Measurements from ENCODE around the gene LDB1. TPM values are rescaled to one million over a fixed set of nuclear protein-coding genes. Genes with fewer than 3 reads are reported as not detected.
A peak's percentile ranks its signal among the peaks of the same experiment; 100 is the strongest.

LDB1 gene
- total and polyA plus RNA-seq, 2 of the 13 experiments (the other 11 are each of a cell fraction or from before 2014, with no cell fraction given): 17.2 to 45.5 TPM

DNA sequence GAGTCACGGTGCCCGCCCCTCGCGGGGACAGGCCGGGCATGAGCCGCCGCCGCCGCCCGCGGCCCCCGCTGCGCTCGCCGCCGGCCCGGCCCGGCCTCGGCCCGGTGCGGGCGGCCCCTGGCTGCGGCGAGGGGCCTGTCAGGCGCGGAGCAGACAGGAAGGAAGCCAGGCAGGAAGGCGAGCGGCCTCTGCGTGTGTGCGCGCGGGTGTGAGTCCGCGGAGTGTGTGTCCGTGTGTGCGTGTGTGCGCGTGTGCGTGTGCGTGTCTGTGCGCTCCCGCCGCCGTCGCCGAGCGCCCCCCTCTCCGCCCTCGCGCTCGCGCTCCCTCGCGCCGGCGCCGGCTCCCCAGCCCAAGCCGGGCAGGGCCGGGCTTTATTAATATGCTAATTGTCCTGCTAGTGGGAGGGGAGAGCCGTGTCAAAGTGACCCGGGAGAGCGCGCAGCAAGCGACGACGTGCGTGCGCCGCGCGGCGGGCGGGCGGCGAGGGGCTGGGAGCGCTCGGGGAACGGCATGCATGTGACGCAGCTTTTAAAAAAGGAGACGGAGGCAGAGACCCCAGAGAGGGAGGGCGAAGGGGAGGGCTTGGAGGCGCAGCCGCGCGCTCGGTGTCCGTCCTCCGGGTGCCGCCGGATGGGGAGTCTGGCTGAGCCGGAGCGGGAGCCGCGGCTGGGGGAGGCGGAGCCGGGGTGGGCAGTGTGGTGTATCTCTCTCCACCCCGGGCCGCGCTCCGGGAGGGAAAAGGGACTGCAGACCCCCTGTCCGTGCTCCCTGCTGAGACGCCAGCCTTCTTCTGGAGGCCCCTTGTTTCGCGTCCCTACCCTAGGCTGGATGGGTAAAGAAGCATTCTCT is at the start of gene LDB1 (continued):
- TF ChIP-seq, protein P1, sequence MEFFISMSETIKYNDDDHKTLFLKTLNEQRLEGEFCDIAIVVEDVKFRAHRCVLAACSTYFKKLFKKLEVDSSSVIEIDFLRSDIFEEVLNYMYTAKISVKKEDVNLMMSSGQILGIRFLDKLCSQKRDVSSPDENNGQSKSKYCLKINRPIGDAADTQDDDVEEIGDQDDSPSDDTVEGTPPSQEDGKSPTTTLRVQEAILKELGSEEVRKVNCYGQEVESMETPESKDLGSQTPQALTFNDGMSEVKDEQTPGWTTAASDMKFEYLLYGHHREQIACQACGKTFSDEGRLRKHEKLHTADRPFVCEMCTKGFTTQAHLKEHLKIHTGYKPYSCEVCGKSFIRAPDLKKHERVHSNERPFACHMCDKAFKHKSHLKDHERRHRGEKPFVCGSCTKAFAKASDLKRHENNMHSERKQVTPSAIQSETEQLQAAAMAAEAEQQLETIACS (CRISPR knock-in tag; IDR thresholded peaks at IDR 0.05): peak; percentile 56
- TF ChIP-seq ZNF569 (CRISPR knock-in tag; IDR thresholded peaks at IDR 0.05; ENCODE audit: borderline replicate concordance) (no peak), ZKSCAN8 (CRISPR knock-in tag; IDR thresholded peaks at IDR 0.05; ENCODE audit: borderline replicate concordance) (no peak), CHD4 (IDR thresholded peaks at IDR 0.05; ENCODE audit: borderline replicate concordance, low read length) (no peak), TRIM24 (CRISPR knock-in tag; IDR thresholded peaks at IDR 0.05) (no peak), FOXP1 (IDR thresholded peaks at IDR 0.05) (no peak), FOXP1 (CRISPR knock-in tag; IDR thresholded peaks at IDR 0.05) (no peak), NPAS2 (CRISPR knock-in tag; IDR thresholded peaks at IDR 0.05; ENCODE audit: borderline replicate concordance) (no peak), HINFP (CRISPR knock-in tag; IDR thresholded peaks at IDR 0.05; ENCODE audit: low read depth) (no peak), ZNF232 (CRISPR knock-in tag; IDR thresholded peaks at IDR 0.05; ENCODE audit: borderline replicate concordance) (no peak), MEIS1 (CRISPR knock-in tag; IDR thresholded peaks at IDR 0.05; ENCODE audit: borderline replicate concordance) (peak; percentile 5; the same call in 1 of the 2 replicates), ELK4 (CRISPR knock-in tag; IDR thresholded peaks at IDR 0.05; ENCODE audit: borderline replicate concordance) (no peak), ARID2 (CRISPR knock-in tag; IDR thresholded peaks at IDR 0.05; ENCODE audit: borderline replicate concordance) (0 out of 2 replicates have a peak, but pooled peaks have one; percentile 53), HOXA9 (CRISPR knock-in tag; IDR thresholded peaks at IDR 0.05; ENCODE audit: borderline replicate concordance) (no peak), TEF (CRISPR knock-in tag; IDR thresholded peaks at IDR 0.05) (no peak), SNAPC2 (CRISPR knock-in tag; IDR thresholded peaks at IDR 0.05) (peak; percentile 84; the same call in 1 of the 2 replicates), ZNF350 (CRISPR knock-in tag; IDR thresholded peaks at IDR 0.05; ENCODE audit: borderline replicate concordance, low read depth) (no peak), SSRP1 (CRISPR knock-in tag; IDR thresholded peaks at IDR 0.05) (no peak), ZSCAN25 (CRISPR knock-in tag; IDR thresholded peaks at IDR 0.05) (0 out of 2 replicates have a peak, but pooled peaks have one; percentile 32)
- TF ChIP-seq, protein P2, sequence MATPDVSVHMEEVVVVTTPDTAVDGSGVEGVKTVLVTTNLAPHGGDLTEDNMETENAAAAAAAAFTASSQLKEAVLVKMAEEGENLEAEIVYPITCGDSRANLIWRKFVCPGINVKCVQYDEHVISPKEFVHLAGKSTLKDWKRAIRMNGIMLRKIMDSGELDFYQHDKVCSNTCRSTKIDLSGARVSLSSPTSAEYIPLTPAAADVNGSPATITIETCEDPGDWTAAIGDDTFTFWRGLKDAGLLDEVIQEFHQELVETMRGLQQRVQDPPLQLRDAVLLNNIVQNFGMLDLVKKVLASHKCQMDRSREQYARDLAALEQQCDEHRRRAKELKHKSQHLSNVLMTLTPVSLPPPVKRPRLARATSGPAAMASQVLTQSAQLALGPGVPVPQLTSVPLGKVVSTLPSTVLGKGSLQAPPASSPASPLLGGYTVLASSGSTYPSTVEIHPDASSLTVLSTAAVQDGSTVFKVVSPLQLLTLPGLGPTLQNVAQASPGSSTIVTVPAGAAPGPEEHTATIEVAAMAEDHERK (CRISPR knock-in tag; IDR thresholded peaks at IDR 0.05; ENCODE audit: low read depth): 0 out of 2 replicates have a peak, but pooled peaks have one; percentile 41
- TF ChIP-seq, protein P3, sequence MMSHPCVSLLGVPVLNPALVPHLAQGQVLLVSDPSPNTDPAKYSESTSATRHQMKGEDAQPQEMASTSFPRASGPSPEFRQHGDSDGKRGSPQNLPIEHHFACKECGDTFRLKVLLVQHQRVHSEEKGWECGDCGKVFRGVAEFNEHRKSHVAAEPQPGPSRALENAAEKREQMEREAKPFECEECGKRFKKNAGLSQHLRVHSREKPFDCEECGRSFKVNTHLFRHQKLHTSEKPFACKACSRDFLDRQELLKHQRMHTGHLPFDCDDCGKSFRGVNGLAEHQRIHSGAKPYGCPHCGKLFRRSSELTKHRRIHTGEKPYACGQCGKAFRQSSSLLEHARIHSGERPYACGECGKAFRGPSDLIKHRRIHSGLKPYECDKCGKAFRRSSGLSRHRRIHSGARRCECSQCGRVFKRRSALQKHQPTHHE (CRISPR knock-in tag; IDR thresholded peaks at IDR 0.05; ENCODE audit: borderline replicate concordance): 0 out of 2 replicates have a peak, but pooled peaks have one; percentile 38
